ENCODE measurements around the gene LYPD6B. TPM values are rescaled to one million over a fixed set of nuclear protein-coding genes. Genes with fewer than 3 reads are reported as not detected.

Gene LYPD6B
- total and polyA plus RNA-seq, 2 donors = 0.24 to 1.4 TPM

GRCh38 chr2:149178612-149179011 is 140.1 kb downstream of the LYPD6B start:
- Histone ChIP-seq H3K4me1 (ENCODE audit: control insufficient read depth in 2 of 2, insufficient read depth in 2 of 2, low read length in 2 of 2) (no peaks in the 10 kb centered on the region), H3K36me3 (ENCODE audit: control insufficient read depth in 2 of 2, insufficient read depth in 2 of 2, low read length in 1 of 2) (no peaks in the 10 kb centered on the region), H3K4me3 (ENCODE audit: low read length in 2 of 2) (no peak overlapping the region), H3K9me3 (ENCODE audit: control insufficient read depth in 2 of 2, insufficient read depth in 1 of 2, low read length in 1 of 2) (no peaks in the 10 kb centered on the region), H3K27ac (ENCODE audit: low read depth in 1 of 2, low read length in 1 of 2) (no peak overlapping the region), H3K27me3 (ENCODE audit: control insufficient read depth in 2 of 2, insufficient read depth in 1 of 2, low read length in 1 of 2) (no peaks in the 10 kb centered on the region)
- no peak for DNase-seq (ENCODE audit: low read depth in 6 of 9, low spot score in 9 of 9)
- WGBS = 96% methylated on average over 5 of the region's 5 CpGs

GRCh38 chr2:149180226-149180875 is 141.9 kb downstream of the LYPD6B start:
- no peaks in the 10 kb centered on the region for H3K4me1 ChIP-seq (ENCODE audit: control insufficient read depth in 2 of 2, insufficient read depth in 2 of 2, low read length in 2 of 2)
- H3K9me3 ChIP-seq (ENCODE audit: control insufficient read depth in 2 of 2, insufficient read depth in 1 of 2, low read length in 1 of 2) = no peaks in the 10 kb centered on the region
- 82% methylated on average over 9 of the region's 9 CpGs for WGBS
- H3K36me3 ChIP-seq (ENCODE audit: control insufficient read depth in 2 of 2, insufficient read depth in 2 of 2, low read length in 1 of 2) = no peaks in the 10 kb centered on the region
- DNase-seq (ENCODE audit: low read depth in 6 of 9, low spot score in 9 of 9) = no peak
- H3K27me3 ChIP-seq (ENCODE audit: control insufficient read depth in 2 of 2, insufficient read depth in 1 of 2, low read length in 1 of 2) = no peaks in the 10 kb centered on the region
- H3K4me3 ChIP-seq (ENCODE audit: low read length in 2 of 2) = no peak overlapping the region
- H3K27ac ChIP-seq (ENCODE audit: low read depth in 1 of 2, low read length in 1 of 2) = no peak overlapping the region

GRCh38 chr2:149183187-149183586 is 144.7 kb downstream of the LYPD6B start:
- H3K27me3 ChIP-seq (ENCODE audit: control insufficient read depth in 2 of 2, insufficient read depth in 1 of 2, low read length in 1 of 2) = no peaks in the 10 kb centered on the region
- H3K4me3 ChIP-seq (ENCODE audit: low read length in 2 of 2) = no peak overlapping the region
- H3K9me3 ChIP-seq (ENCODE audit: control insufficient read depth in 2 of 2, insufficient read depth in 1 of 2, low read length in 1 of 2) = no peaks in the 10 kb centered on the region
- H3K4me1 ChIP-seq (ENCODE audit: control insufficient read depth in 2 of 2, insufficient read depth in 2 of 2, low read length in 2 of 2) = no peaks in the 10 kb centered on the region
- 97% methylated on average over 1 of the region's 1 CpG for WGBS
- H3K27ac ChIP-seq (ENCODE audit: low read depth in 1 of 2, low read length in 1 of 2) = no peak overlapping the region
- DNase-seq (ENCODE audit: low read depth in 6 of 9, low spot score in 9 of 9) = no peak
- H3K36me3 ChIP-seq (ENCODE audit: control insufficient read depth in 2 of 2, insufficient read depth in 2 of 2, low read length in 1 of 2) = no peaks in the 10 kb centered on the region

GRCh38 chr2:149184991-149185390 is 146.5 kb downstream of the LYPD6B start:
- no peaks in the 10 kb centered on the region for H3K27me3 ChIP-seq (ENCODE audit: control insufficient read depth in 2 of 2, insufficient read depth in 1 of 2, low read length in 1 of 2)
- H3K36me3 ChIP-seq (ENCODE audit: control insufficient read depth in 2 of 2, insufficient read depth in 2 of 2, low read length in 1 of 2) = no peaks in the 10 kb centered on the region
- no peak for DNase-seq (ENCODE audit: low read depth in 6 of 9, low spot score in 9 of 9)
- no peaks in the 10 kb centered on the region for H3K9me3 ChIP-seq (ENCODE audit: control insufficient read depth in 2 of 2, insufficient read depth in 1 of 2, low read length in 1 of 2)
- no peaks in the 10 kb centered on the region for H3K4me1 ChIP-seq (ENCODE audit: control insufficient read depth in 2 of 2, insufficient read depth in 2 of 2, low read length in 2 of 2)
- no peak overlapping the region for H3K4me3 ChIP-seq (ENCODE audit: low read length in 2 of 2)
- H3K27ac ChIP-seq (ENCODE audit: low read depth in 1 of 2, low read length in 1 of 2) = no peak overlapping the region
- 96% methylated on average over 2 of the region's 2 CpGs for whole genome bisulfite sequencing

GRCh38 chr2:149185942-149186490 is 147.5 kb downstream of the LYPD6B start:
- no peak for DNase-seq (ENCODE audit: low read depth in 6 of 9, low spot score in 9 of 9)
- Histone ChIP-seq H3K27me3 (ENCODE audit: control insufficient read depth in 2 of 2, insufficient read depth in 1 of 2, low read length in 1 of 2) (no peaks in the 10 kb centered on the region), H3K4me1 (ENCODE audit: control insufficient read depth in 2 of 2, insufficient read depth in 2 of 2, low read length in 2 of 2) (no peaks in the 10 kb centered on the region), H3K36me3 (ENCODE audit: control insufficient read depth in 2 of 2, insufficient read depth in 2 of 2, low read length in 1 of 2) (no peaks in the 10 kb centered on the region), H3K4me3 (ENCODE audit: low read length in 2 of 2) (no peak overlapping the region), H3K27ac (ENCODE audit: low read depth in 1 of 2, low read length in 1 of 2) (no peak overlapping the region), H3K9me3 (ENCODE audit: control insufficient read depth in 2 of 2, insufficient read depth in 1 of 2, low read length in 1 of 2) (no peaks in the 10 kb centered on the region)
- WGBS = 97% methylated on average over 5 of the region's 5 CpGs

- no peaks in the 10 kb centered on the region for H3K27me3 ChIP-seq (ENCODE audit: control insufficient read depth in 2 of 2, insufficient read depth in 1 of 2, low read length in 1 of 2)
- no peaks in the 10 kb centered on the region for H3K36me3 ChIP-seq (ENCODE audit: control insufficient read depth in 2 of 2, insufficient read depth in 2 of 2, low read length in 1 of 2)
- H3K9me3 ChIP-seq (ENCODE audit: control insufficient read depth in 2 of 2, insufficient read depth in 1 of 2, low read length in 1 of 2) = no peaks in the 10 kb centered on the region
- H3K4me1 ChIP-seq (ENCODE audit: control insufficient read depth in 2 of 2, insufficient read depth in 2 of 2, low read length in 2 of 2) = peaks cover 0 to 2% of the 10 kb centered on the region in 2 donors
- no peak for DNase-seq (ENCODE audit: low read depth in 6 of 9, low spot score in 9 of 9)
- H3K27ac ChIP-seq (ENCODE audit: low read depth in 1 of 2, low read length in 1 of 2) = no peak overlapping the region
- H3K4me3 ChIP-seq (ENCODE audit: low read length in 2 of 2) = no peak overlapping the region
These were observed 148.6 kb downstream of the LYPD6B start for GRCh38 chr2:149187057-149187456.

- Histone ChIP-seq H3K9me3 (ENCODE audit: control insufficient read depth in 2 of 2, insufficient read depth in 1 of 2, low read length in 1 of 2) (no peaks in the 10 kb centered on the region), H3K4me3 (ENCODE audit: low read length in 2 of 2) (no peak overlapping the region), H3K36me3 (ENCODE audit: control insufficient read depth in 2 of 2, insufficient read depth in 2 of 2, low read length in 1 of 2) (no peaks in the 10 kb centered on the region), H3K27me3 (ENCODE audit: control insufficient read depth in 2 of 2, insufficient read depth in 1 of 2, low read length in 1 of 2) (no peaks in the 10 kb centered on the region), H3K27ac (ENCODE audit: low read depth in 1 of 2, low read length in 1 of 2) (no peak overlapping the region), H3K4me1 (ENCODE audit: control insufficient read depth in 2 of 2, insufficient read depth in 2 of 2, low read length in 2 of 2) (peaks cover 0 to 2% of the 10 kb centered on the region in 2 donors)
- whole genome bisulfite sequencing = 82% methylated on average over 1 of the region's 1 CpG
- DNase-seq (ENCODE audit: low read depth in 6 of 9, low spot score in 9 of 9) = no peak
These were observed 149.8 kb downstream of the LYPD6B start for GRCh38 chr2:149188291-149188690.

GRCh38 chr2:149189769-149190168 is 151.3 kb downstream of the LYPD6B start:
- no peaks in the 10 kb centered on the region for H3K9me3 ChIP-seq (ENCODE audit: control insufficient read depth in 2 of 2, insufficient read depth in 1 of 2, low read length in 1 of 2)
- no peak overlapping the region for H3K4me3 ChIP-seq (ENCODE audit: low read length in 2 of 2)
- no peaks in the 10 kb centered on the region for H3K27me3 ChIP-seq (ENCODE audit: control insufficient read depth in 2 of 2, insufficient read depth in 1 of 2, low read length in 1 of 2)
- H3K4me1 ChIP-seq (ENCODE audit: control insufficient read depth in 2 of 2, insufficient read depth in 2 of 2, low read length in 2 of 2) = peaks cover 0 to 2% of the 10 kb centered on the region in 2 donors
- no peak overlapping the region for H3K27ac ChIP-seq (ENCODE audit: low read depth in 1 of 2, low read length in 1 of 2)
- no peaks in the 10 kb centered on the region for H3K36me3 ChIP-seq (ENCODE audit: control insufficient read depth in 2 of 2, insufficient read depth in 2 of 2, low read length in 1 of 2)
- DNase-seq (ENCODE audit: low read depth in 6 of 9, low spot score in 9 of 9) = no peak

- Histone ChIP-seq H3K36me3 (ENCODE audit: control insufficient read depth in 2 of 2, insufficient read depth in 2 of 2, low read length in 1 of 2) (no peaks in the 10 kb centered on the region), H3K4me1 (ENCODE audit: control insufficient read depth in 2 of 2, insufficient read depth in 2 of 2, low read length in 2 of 2) (peaks cover 0 to 2% of the 10 kb centered on the region in 2 donors), H3K27ac (ENCODE audit: low read depth in 1 of 2, low read length in 1 of 2) (no peak overlapping the region), H3K4me3 (ENCODE audit: low read length in 2 of 2) (no peak overlapping the region), H3K27me3 (ENCODE audit: control insufficient read depth in 2 of 2, insufficient read depth in 1 of 2, low read length in 1 of 2) (no peaks in the 10 kb centered on the region), H3K9me3 (ENCODE audit: control insufficient read depth in 2 of 2, insufficient read depth in 1 of 2, low read length in 1 of 2) (no peaks in the 10 kb centered on the region)
- no peak for DNase-seq (ENCODE audit: low read depth in 6 of 9, low spot score in 9 of 9)
- WGBS = 91% methylated on average over 5 of the region's 5 CpGs
These were observed 153.4 kb downstream of the LYPD6B start for GRCh38 chr2:149191915-149192314.
